ENCODE measurements around the gene SEMA5B.

SEMA5B gene

GRCh38 chr3:122943828-122944190 lies 83.8 kb downstream of the SEMA5B start:
- no peaks in the 10 kb centered on the region for H3K9me3 ChIP-seq (ENCODE audit: control insufficient read depth, insufficient read depth, low read depth, low read length)
- TF ChIP-seq ZNF621 (tag by site-specific recombination; IDR thresholded peaks at IDR 0.05) (no peak), ZNF16 (tag by site-specific recombination; IDR thresholded peaks at IDR 0.05; ENCODE audit: low read depth) (0 out of 2 replicates have a peak, but pooled peaks have one; percentile 20), PBX3 (CRISPR knock-in tag; IDR thresholded peaks at IDR 0.05) (no peak), ZNF600 (tag by site-specific recombination; IDR thresholded peaks at IDR 0.05) (0 out of 2 replicates have a peak, but pooled peaks have one; percentile 38)
- H3K27ac ChIP-seq (ENCODE audit: extremely low read depth, low read depth, low read length), result no peak overlapping the region
- CTCF ChIA-PET, result interaction anchor here (0.6 to 4.5 kb wide), 11 partner anchors 9 to 516 kb away, joined by 3 to 84 read pairs (median 4); partner anchors contain the start of gene SEMA5B
- no peaks in the 10 kb centered on the region for H3K36me3 ChIP-seq (ENCODE audit: control insufficient read depth in 2 of 2, insufficient read depth in 1 of 2, low read length in 2 of 2)
- no peaks in the 10 kb centered on the region for H3K4me1 ChIP-seq (ENCODE audit: control insufficient read depth, insufficient read depth, low read length)
- POLR2A ChIA-PET, result interaction anchor here (1.1 kb wide), 1 partner anchor 83 kb away, joined by 4 read pairs; the partner anchor contains the start of gene SEMA5B
- no peak overlapping the region for H3K4me3 ChIP-seq (ENCODE audit: low read depth, low read length)

- ChIA-PET POLR2A (interaction anchor here (1.1 kb wide), 1 partner anchor 84 kb away, joined by 4 read pairs; the partner anchor contains the start of gene SEMA5B), CTCF (interaction anchor here (0.6 to 4.5 kb wide), 27 partner anchors 8 to 337 kb away, joined by 3 to 84 read pairs (median 4); partner anchors contain the start of gene SEMA5B)
- no peaks in the 10 kb centered on the region for H3K36me3 ChIP-seq (ENCODE audit: control insufficient read depth in 2 of 2, insufficient read depth in 1 of 2, low read length in 2 of 2)
- no peaks in the 10 kb centered on the region for H3K9me3 ChIP-seq (ENCODE audit: control insufficient read depth, insufficient read depth, low read depth, low read length)
- H3K4me1 ChIP-seq (ENCODE audit: control insufficient read depth, insufficient read depth, low read length), result no peaks in the 10 kb centered on the region
- no peak overlapping the region for H3K4me3 ChIP-seq (ENCODE audit: low read depth, low read length)
- no peak overlapping the region for H3K27ac ChIP-seq (ENCODE audit: extremely low read depth, low read depth, low read length)
- TF ChIP-seq ZNF302 (tag by site-specific recombination; IDR thresholded peaks at IDR 0.05; ENCODE audit: low read depth) (no peak), ZNF311 (tag by site-specific recombination; IDR thresholded peaks at IDR 0.05; ENCODE audit: borderline replicate concordance) (no peak), HOXA7 (CRISPR knock-in tag; IDR thresholded peaks at IDR 0.05; ENCODE audit: borderline replicate concordance) (no peak), ZBTB48 (tag by site-specific recombination; IDR thresholded peaks at IDR 0.05) (peak; percentile 85), ATF2 (tag by site-specific recombination; IDR thresholded peaks at IDR 0.05; ENCODE audit: low read depth) (no peak), ZNF530 (tag by site-specific recombination; IDR thresholded peaks at IDR 0.05; ENCODE audit: low read depth) (no peak), WT1 (tag by site-specific recombination; IDR thresholded peaks at IDR 0.05) (no peak), ZSCAN30 (tag by site-specific recombination; IDR thresholded peaks at IDR 0.05) (0 out of 2 replicates have a peak, but pooled peaks have one; percentile 21), ZNF184 (tag by site-specific recombination; IDR thresholded peaks at IDR 0.05) (no peak), ZNF138 (tag by site-specific recombination; IDR thresholded peaks at IDR 0.05; ENCODE audit: borderline replicate concordance) (no peak), ZNF18 (tag by site-specific recombination; IDR thresholded peaks at IDR 0.05) (no peak), ZNF280D (tag by site-specific recombination; IDR thresholded peaks at IDR 0.05) (no peak), IKZF3 (tag by site-specific recombination; IDR thresholded peaks at IDR 0.05) (no peak), ZBTB49 (tag by site-specific recombination; IDR thresholded peaks at IDR 0.05; ENCODE audit: low read depth) (no peak), ZNF549 (tag by site-specific recombination; IDR thresholded peaks at IDR 0.05) (no peak), ZSCAN16 (tag by site-specific recombination; IDR thresholded peaks at IDR 0.05) (no peak), ZNF398 (tag by site-specific recombination; IDR thresholded peaks at IDR 0.05) (no peak)
Observed at GRCh38 chr3:122942937-122943827, 84.4 kb downstream of the SEMA5B start.

All from HEK293 (cell line).